GM12874 (cell line): Measurements from ENCODE around the gene VSTM2B.

Experiments
- TF ChIP-seq, protein P1 (sequence below): IDR thresholded peaks from 2 replicates; pipeline ENCODE4 v1.5.1; 2011; ENCODE audit warnings: low read depth, mild to moderate bottlenecking, control low read depth, low read length, moderate library complexity; ENCODE audit not compliant: insufficient read depth

Gene VSTM2B

GRCh38 chr19:29576761-29577648 lies 51.2 kb downstream of the VSTM2B start:
- TF ChIP-seq, protein P1, sequence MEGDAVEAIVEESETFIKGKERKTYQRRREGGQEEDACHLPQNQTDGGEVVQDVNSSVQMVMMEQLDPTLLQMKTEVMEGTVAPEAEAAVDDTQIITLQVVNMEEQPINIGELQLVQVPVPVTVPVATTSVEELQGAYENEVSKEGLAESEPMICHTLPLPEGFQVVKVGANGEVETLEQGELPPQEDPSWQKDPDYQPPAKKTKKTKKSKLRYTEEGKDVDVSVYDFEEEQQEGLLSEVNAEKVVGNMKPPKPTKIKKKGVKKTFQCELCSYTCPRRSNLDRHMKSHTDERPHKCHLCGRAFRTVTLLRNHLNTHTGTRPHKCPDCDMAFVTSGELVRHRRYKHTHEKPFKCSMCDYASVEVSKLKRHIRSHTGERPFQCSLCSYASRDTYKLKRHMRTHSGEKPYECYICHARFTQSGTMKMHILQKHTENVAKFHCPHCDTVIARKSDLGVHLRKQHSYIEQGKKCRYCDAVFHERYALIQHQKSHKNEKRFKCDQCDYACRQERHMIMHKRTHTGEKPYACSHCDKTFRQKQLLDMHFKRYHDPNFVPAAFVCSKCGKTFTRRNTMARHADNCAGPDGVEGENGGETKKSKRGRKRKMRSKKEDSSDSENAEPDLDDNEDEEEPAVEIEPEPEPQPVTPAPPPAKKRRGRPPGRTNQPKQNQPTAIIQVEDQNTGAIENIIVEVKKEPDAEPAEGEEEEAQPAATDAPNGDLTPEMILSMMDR: no peak

GRCh38 chr19:29577649-29577963 lies 51.8 kb downstream of the VSTM2B start:
- TF ChIP-seq, protein P1: no peak

DNA sequence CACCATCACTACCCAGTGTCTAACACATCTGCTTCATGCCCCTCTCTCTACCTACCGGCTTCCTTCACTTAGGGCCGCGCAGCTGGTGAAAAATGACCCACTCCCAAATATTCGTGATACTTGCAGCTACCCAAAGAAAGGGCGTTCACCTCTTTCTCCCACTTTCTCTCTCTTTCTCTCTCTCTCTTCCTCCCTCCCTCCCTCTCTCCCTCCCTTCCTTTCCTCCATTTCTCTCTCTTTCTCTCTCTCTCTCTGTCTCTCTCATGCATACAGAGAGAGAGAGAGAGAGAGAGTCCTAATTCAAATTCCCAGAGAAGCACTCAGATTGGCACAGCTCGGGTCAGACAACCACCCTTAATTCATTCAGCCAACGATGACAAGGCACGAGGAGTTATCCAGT lies 52.6 kb downstream of the VSTM2B start:
- TF ChIP-seq, protein P1: no peak

- TF ChIP-seq, protein P1: no peak
Observed at GRCh38 chr19:29579308-29579910, 53.6 kb downstream of the VSTM2B start.

DNA sequence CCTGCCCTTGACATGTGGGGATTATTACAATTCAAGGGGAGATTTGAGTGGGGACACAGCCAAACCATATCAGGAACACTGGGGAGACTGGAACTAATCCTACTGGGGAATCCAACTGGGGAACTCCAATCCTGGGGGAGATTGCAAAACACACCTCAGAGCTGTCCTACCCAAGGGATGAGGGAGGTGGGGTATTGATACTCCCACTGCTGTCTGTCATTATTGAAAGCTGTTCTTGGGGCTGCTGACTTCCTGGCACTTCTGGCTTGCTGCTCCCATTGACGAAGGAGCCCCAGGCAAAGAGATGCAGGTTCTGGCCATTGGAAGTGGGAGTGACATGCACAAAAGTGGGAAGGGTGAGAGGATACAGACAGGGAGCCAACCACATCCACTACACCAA lies 55.6 kb downstream of the VSTM2B start:
- TF ChIP-seq, protein P1: no peak

DNA sequence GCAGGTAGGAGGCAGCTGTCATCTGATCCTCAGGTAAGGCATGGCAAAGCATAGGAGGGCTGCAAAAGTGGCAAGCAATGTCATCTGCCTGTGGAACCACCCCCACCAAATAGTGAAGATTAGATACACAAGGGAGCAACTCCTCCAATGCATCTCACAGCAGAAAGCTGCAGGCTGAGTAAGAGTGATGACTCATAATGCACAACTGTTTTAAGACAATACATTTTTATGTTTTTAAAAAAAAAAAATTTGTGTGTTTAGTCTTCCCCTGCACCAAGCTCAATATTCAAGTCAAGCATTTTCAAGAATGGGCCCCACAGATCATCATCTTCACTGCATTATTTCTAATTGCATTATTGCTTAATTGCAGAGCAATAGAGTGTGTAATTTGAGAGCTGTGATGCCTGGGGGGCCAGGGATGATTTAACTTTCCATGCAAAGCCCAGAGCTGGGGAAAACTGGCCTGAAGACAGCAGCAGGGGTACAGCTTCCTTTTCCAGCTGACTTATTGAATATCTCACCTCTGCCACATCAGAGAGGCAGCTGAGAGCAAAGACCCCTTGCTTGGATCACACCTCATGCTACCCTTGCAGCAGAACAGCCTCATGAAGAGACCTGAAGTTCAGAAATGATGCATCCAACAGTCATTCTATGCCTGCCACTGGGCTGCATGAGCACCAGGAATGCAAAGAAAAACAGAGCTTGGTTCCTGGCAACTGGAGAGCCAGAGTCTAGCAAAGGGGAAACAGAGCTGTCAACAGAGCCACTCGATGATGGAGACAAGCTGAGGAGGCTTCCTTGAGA lies 57.6 kb downstream of the VSTM2B start:
- TF ChIP-seq, protein P1: no peak

DNA sequence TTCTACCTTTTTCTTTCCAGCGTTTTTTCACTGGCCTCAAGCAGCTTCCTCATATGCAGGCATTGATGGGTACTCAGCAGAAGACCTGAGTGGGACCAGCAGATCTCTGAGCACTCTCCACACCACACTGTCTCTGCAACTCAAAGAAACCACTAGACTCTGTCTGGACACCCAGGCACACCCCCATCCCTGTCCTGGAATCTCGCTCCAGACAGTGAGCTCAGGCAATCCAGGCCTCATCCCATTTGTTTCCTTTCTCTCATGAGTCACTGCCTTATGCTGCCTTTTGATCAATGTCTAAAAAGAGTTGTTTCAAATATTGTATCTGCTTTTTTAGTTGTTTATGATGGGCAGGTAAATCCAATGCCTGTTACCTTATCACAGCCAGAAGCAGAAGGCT lies 60.6 kb downstream of the VSTM2B start:
- TF ChIP-seq, protein P1: no peak
